Upper lobe of right lung (tissue), 1 donor: Measurements from ENCODE around the gene FAM204A. TPM values are rescaled to one million over a fixed set of nuclear protein-coding genes. Genes with fewer than 3 reads are reported as not detected.

Experiments
- ATAC-seq: fragments of 200-7000 bp; cut with Tn5 transposase; one replicate; pipeline ENCODE4 v1.9.1; 2020; ENCODE audit warnings: mild to moderate bottlenecking, moderate library complexity
- DNase-seq: peaks from one replicate; pipeline ENCODE4 v3.0.0-alpha.2; 2020
- H3K27ac ChIP-seq: fragments of 200-600 bp; one replicate; pipeline ENCODE4 v1.8.0; 2022
- H3K27me3 ChIP-seq: fragments of 200-600 bp; one replicate; pipeline ENCODE4 v1.8.0; 2022; ENCODE audit warnings: mild to moderate bottlenecking
- H3K36me3 ChIP-seq: fragments of 200-600 bp; one replicate; pipeline ENCODE4 v1.8.0; 2022
- H3K4me1 ChIP-seq: fragments of 200-600 bp; one replicate; pipeline ENCODE4 v1.8.0; 2022
- H3K4me3 ChIP-seq: fragments of 200-600 bp; one replicate; pipeline ENCODE4 v1.8.0; 2022; ENCODE audit warnings: mild to moderate bottlenecking
- H3K9me3 ChIP-seq: fragments of 200-600 bp; one replicate; pipeline ENCODE4 v1.8.0; 2022
- intact Hi-C: fragments of 100-400 bp; cut with DNase I; formaldehyde crosslinking; loops from one replicate; pipeline ENCODE4 v1.11.0; 2022
- total RNA-seq: library from RNA; stranded (reverse); fragmentation: NEBNext Ultra II Directional; extraction: Animal tissue kit (Norgen Biotek cat#: 25700); gene quantifications from one replicate; pipeline ENCODE4 v1.2.1, GENCODE V29; 2021
- TF ChIP-seq, protein P1 (sequence below): fragments of 200-600 bp; IDR thresholded peaks from one replicate; pipeline ENCODE4 v1.8.0; 2022; ENCODE audit warnings: antibody characterized with exemption
- donor health status: DM: no; HTN: yes; CAD: no; lungs with severe emphysema.

Gene FAM204A
- total RNA-seq, 1 donor from 2014 or later, result 51.0 TPM

DNA sequence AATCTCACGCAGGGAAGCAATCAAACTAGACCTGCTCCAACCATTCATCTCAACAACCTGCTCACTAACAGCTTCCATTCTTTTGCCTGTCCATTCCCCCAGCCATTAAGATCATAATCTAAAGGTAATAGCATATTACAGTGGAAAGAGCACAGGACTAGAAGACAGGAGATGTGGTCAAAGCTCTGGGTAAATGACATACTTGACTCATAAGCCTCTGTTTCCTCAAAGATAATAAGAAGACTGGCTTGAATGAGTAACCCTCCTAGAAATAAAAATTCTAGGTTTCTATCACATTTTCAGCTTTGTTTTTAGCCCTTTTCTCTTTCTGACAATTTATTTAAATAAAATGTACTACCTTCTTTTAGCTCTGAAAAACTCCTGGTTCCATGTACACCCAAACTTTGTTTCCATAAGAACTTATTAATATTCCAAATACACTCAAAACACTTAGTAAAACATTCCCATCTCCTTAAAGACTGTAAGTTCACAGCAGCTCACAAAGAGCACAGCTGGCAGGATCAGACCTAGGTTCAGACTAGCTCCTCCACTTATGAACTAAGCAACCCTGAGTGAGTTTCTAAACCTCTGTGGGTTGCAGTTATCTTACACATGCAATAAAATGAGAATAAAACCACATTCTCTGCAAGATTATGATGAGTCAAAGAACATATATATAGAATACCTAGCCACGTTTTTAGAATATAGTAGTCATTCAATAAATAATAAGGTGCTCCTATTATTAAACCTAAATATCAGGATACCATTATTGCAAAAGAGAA, 11.6 kb downstream of the FAM204A start:
- no peaks in the 10 kb centered on the region for H3K27me3 ChIP-seq
- no peaks in the 10 kb centered on the region for H3K9me3 ChIP-seq
- peaks cover 91% of the 10 kb centered on the region for H3K36me3 ChIP-seq
- intact Hi-C loops, result no loop called here
- H3K27ac ChIP-seq, result no peak overlapping the region
- ATAC-seq, result no peak
- TF ChIP-seq, protein P1, sequence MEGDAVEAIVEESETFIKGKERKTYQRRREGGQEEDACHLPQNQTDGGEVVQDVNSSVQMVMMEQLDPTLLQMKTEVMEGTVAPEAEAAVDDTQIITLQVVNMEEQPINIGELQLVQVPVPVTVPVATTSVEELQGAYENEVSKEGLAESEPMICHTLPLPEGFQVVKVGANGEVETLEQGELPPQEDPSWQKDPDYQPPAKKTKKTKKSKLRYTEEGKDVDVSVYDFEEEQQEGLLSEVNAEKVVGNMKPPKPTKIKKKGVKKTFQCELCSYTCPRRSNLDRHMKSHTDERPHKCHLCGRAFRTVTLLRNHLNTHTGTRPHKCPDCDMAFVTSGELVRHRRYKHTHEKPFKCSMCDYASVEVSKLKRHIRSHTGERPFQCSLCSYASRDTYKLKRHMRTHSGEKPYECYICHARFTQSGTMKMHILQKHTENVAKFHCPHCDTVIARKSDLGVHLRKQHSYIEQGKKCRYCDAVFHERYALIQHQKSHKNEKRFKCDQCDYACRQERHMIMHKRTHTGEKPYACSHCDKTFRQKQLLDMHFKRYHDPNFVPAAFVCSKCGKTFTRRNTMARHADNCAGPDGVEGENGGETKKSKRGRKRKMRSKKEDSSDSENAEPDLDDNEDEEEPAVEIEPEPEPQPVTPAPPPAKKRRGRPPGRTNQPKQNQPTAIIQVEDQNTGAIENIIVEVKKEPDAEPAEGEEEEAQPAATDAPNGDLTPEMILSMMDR, result no peak
- DNase-seq, result no peak
- H3K4me3 ChIP-seq, result no peak overlapping the region
- no peaks in the 10 kb centered on the region for H3K4me1 ChIP-seq

DNA sequence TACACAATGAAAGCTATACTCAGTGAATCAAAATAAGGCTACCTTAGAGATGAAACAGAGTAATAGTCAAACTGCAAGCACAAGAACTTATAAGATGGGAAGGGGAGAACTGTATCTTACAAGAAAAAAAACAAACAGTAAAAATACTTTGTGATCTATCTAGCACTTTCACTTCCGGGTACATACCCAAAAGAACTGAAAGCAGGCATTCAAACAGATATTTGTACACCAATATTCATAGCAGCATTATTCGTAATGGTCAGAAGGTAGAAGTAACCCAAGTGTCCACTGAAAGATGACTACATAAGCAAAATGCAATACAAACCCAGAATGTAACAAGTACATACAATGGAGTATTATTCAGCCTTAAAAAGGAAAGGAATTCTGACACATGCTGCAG, 18.0 kb downstream of the FAM204A start:
- peaks cover 77% of the 10 kb centered on the region for H3K36me3 ChIP-seq
- H3K27ac ChIP-seq, result no peak overlapping the region
- ATAC-seq, result no peak
- no peaks in the 10 kb centered on the region for H3K9me3 ChIP-seq
- H3K4me1 ChIP-seq, result peaks cover 10% of the 10 kb centered on the region
- TF ChIP-seq, protein P1, result no peak
- no peak for DNase-seq
- no peak overlapping the region for H3K4me3 ChIP-seq
- intact Hi-C loops, result no loop called here
- no peaks in the 10 kb centered on the region for H3K27me3 ChIP-seq

DNA sequence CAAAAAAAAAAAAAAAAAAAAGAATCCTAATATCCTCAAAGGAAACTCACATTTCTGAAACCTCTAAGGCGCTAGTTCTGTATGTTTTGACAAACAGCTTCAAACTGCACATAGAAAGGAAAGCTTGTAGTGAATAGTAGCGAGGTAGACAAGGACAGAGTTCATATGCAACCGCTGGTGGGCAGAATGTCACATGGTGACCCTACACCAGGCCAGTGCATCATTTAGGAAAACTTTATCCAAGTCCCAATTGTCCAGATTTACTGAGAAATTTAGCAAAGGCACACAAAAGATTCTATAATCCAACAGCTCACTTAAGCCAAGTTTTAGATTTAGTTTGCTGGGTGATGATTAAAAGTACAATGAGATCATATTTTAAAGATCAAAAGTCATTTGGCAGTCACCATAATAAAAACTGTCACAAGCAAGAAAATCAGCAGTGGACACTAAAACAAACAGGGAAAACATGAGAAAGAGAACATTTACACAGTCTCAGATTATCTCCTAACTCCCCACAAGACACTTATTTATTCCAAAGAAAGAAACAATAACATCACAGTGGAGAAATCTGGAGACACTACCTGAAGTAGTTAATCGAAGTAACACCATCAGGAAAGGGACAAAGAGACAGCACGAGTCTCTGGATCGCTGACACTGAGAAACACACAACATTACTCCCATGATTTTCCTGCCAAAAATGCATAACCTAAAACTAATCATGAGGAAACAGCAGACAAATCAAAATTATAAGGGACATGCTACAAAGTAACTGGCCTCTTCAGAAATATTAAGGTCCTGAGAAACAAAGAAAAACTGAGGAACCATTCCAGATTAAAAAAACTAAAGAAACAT, 20.2 kb downstream of the FAM204A start:
- Histone ChIP-seq H3K27ac (peak overlapping the region; percentile 31), H3K4me3 (no peak overlapping the region), H3K9me3 (no peaks in the 10 kb centered on the region), H3K27me3 (no peaks in the 10 kb centered on the region), H3K36me3 (peaks cover 57% of the 10 kb centered on the region), H3K4me1 (peaks cover 10% of the 10 kb centered on the region)
- intact Hi-C loops, result no loop called here
- TF ChIP-seq, protein P1, result no peak
- DNase-seq (no peak), ATAC-seq (no peak)

DNA sequence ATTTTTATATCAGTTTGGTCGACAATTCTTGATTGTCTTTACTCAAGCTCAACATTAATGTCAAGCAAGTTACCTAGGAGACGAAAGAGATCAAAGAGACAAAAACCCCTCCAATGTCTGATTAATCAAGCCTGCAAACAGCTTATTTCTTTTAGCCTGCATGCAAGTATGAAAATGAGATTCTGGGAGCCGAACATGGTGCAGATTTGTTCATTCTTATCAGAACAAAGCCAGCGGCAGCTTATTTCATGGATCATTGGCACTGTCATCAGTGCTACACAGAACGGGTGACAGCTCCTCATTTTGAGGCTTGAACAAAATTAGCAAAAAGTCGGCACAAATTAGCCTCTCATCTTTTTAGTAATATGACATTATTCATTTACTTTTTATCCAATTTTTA, 26.5 kb downstream of the FAM204A start:
- ATAC-seq (no peak), DNase-seq (no peak)
- H3K4me1 ChIP-seq, result no peaks in the 10 kb centered on the region
- no peaks in the 10 kb centered on the region for H3K9me3 ChIP-seq
- no peak overlapping the region for H3K27ac ChIP-seq
- no peak overlapping the region for H3K4me3 ChIP-seq
- intact Hi-C loops, result no loop called here
- TF ChIP-seq, protein P1, result no peak
- peaks cover 44% of the 10 kb centered on the region for H3K36me3 ChIP-seq
- H3K27me3 ChIP-seq, result no peaks in the 10 kb centered on the region

DNA sequence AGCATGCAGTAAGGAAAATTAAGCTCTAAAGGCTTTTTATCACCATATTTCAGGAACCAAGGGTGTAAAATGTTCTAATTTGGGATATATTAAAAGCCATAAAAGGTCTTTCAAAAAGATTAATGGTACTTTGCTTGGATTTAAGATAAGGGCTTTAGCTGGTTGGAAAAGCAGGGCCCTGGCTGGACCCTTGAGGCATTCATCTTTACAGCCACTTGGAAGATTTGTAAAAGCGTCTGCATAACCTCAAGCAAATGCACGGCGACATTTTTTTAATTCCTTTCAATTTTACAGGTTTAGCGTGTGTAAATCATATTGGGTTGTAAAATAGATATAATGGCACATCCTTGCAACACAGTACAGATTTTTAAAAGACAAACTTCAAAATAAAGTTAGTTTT, 27.2 kb downstream of the FAM204A start:
- TF ChIP-seq, protein P1, result no peak
- no peak overlapping the region for H3K4me3 ChIP-seq
- H3K4me1 ChIP-seq, result no peaks in the 10 kb centered on the region
- intact Hi-C loops, result no loop called here
- DNase-seq (no peak), ATAC-seq (no peak)
- no peaks in the 10 kb centered on the region for H3K27me3 ChIP-seq
- no peak overlapping the region for H3K27ac ChIP-seq
- peaks cover 50% of the 10 kb centered on the region for H3K36me3 ChIP-seq
- no peaks in the 10 kb centered on the region for H3K9me3 ChIP-seq
